Ovary (tissue), 9 donors: ENCODE data around the gene RASD1. TPM values are rescaled to one million over a fixed set of nuclear protein-coding genes. Genes with fewer than 3 reads are reported as not detected.

Experiments used
- DNase-seq, 5 donors: peaks; one replicate each; pipeline ENCODE4 v3.0.0-alpha.2; 2019 to 2020
- H3K27ac ChIP-seq, 2 donors: fragments of 200-600 bp; one replicate each; pipeline versions ENCODE4 v1.5.1 to v1.8.0; 2019 to 2022
- H3K27me3 ChIP-seq: fragments of 200-600 bp; one replicate; pipeline ENCODE4 v1.8.0; 2022
- H3K36me3 ChIP-seq: fragments of 200-600 bp; sonication (generic); one replicate; pipeline ENCODE4 v1.5.1; 2019
- H3K4me1 ChIP-seq: one replicate; pipeline ENCODE4 v1.8.1; 2013; ENCODE audit warnings: mild to moderate bottlenecking, moderate library complexity; ENCODE audit not compliant: insufficient read depth
- H3K4me3 ChIP-seq: fragments of 200-600 bp; sonication (generic); one replicate; pipeline ENCODE4 v1.5.1; 2017
- H3K9me3 ChIP-seq, 2 donors: fragments of 200-600 bp in 1 of 2; sonication (generic) in 1 of 2; one replicate each; pipeline versions ENCODE4 v1.5.1 to v1.8.1; 2013 to 2019; ENCODE audit warnings: mild to moderate bottlenecking in 1 of 2, moderate library complexity in 1 of 2
- EP300 ChIP-seq: sonication (generic); formaldehyde crosslinking; IDR thresholded peaks from one replicate; pipeline ENCODE4 v1.6.1; 2017; ENCODE audit warnings: antibody characterized with exemption
- POLR2A ChIP-seq: fragments of 450-650 bp; IDR thresholded peaks from one replicate; pipeline ENCODE4 v1.6.1; 2017; ENCODE audit warnings: antibody characterized with exemption, mild to moderate bottlenecking, moderate library complexity
- WGBS, 3 donors: extraction: QIAGEN DNeasy Blood & Tissue Kit in 1 of 3; methylation state at CpG; one replicate each; pipeline versions ENCODE4 v1.1.5 to v1.1.7; 2013 to 2017; 5-methylcytosine and 5-hydroxymethylcytosine counted together
- intact Hi-C, 4 donors: fragments of 100-400 bp; cut with DNase I; formaldehyde crosslinking; loops; one replicate each; pipeline versions ENCODE4 v1.11.0 to v1.15.1; 2022 to 2023
- polyA plus RNA-seq, 2 donors: library from polyadenylated mRNA; stranded (reverse); fragments of 200-250 nt in 1 of 2; fragments of 350-450 nt in 1 of 2; fragmentation: Illumina TruSeq in 1 of 2; extraction: RNeasy Lipid Tissue Mini Kit (QIAGEN cat#74804) in 1 of 2; gene quantifications; one replicate each; pipeline ENCODE4 v1.2.3, GENCODE V29; 2013 to 2014
- total RNA-seq, 7 donors: library from RNA; depleted of rRNA in 2 of 7; stranded (reverse); fragments of >200 nt in 2 of 7; fragmentation: NEBNext Ultra II Directional in 3 of 7; extraction: Animal tissue kit (Norgen Biotek cat#: 25700) in 3 of 7; gene quantifications; one replicate each; pipeline versions ENCODE4 v1.1.0 to v1.2.4, GENCODE V29; 2016 to 2023
- TF ChIP-seq, protein P1 (sequence below), 3 donors: fragments of 450-650 bp in 2 of 3; fragments of 200-600 bp in 1 of 3; IDR thresholded peaks; one replicate each; pipeline versions ENCODE4 v1.5.1 to v1.8.0; 2016 to 2022; ENCODE audit warnings: antibody characterized with exemption in 3 of 3, mild to moderate bottlenecking in 1 of 3
- donor health status: DM: no; HTN: no; CAD: no; lungs with moderate emphysema.
- donor health status: DM: no; HTN: no; CAD: no.
- donor health status: Bipolar disorder and iron deficiency.
- donor health status: DM: yes; HTN: yes; CAD: no.
- donor health status: DM: no; HTN: no; CAD: no.
- donor health status: DM: yes; HTN: yes; CAD: no.

Gene RASD1
- total and polyA plus RNA-seq, 9 donors = 1.9 to 55.9 (median 27.3) TPM

GRCh38 chr17:17508646-17509591 is 12.7 kb upstream of the RASD1 start:
- Histone ChIP-seq H3K9me3 (no peaks in the 10 kb centered on the region), H3K27me3 (no peaks in the 10 kb centered on the region), H3K27ac (no peak overlapping the region), H3K36me3 (no peaks in the 10 kb centered on the region), H3K4me3 (no peak overlapping the region), H3K4me1 (no peaks in the 10 kb centered on the region)
- no peak for TF ChIP-seq POLR2A
- TF ChIP-seq EP300 = no peak
- TF ChIP-seq, protein P1, sequence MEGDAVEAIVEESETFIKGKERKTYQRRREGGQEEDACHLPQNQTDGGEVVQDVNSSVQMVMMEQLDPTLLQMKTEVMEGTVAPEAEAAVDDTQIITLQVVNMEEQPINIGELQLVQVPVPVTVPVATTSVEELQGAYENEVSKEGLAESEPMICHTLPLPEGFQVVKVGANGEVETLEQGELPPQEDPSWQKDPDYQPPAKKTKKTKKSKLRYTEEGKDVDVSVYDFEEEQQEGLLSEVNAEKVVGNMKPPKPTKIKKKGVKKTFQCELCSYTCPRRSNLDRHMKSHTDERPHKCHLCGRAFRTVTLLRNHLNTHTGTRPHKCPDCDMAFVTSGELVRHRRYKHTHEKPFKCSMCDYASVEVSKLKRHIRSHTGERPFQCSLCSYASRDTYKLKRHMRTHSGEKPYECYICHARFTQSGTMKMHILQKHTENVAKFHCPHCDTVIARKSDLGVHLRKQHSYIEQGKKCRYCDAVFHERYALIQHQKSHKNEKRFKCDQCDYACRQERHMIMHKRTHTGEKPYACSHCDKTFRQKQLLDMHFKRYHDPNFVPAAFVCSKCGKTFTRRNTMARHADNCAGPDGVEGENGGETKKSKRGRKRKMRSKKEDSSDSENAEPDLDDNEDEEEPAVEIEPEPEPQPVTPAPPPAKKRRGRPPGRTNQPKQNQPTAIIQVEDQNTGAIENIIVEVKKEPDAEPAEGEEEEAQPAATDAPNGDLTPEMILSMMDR (IDR thresholded peaks at IDR 0.05) = no peak
- WGBS, 3 donors = 82 to 88% (median 86%) methylated on average over 32 to 33 of the region's 33 CpGs
- intact Hi-C loops = loop anchor here in 1 of 4 donors (10.0 kb wide), 1 partner anchor 106 kb away; no protein-coding TSS in a partner anchor
- peak in 1 of 5 donors; percentile 34 for DNase-seq

DNA sequence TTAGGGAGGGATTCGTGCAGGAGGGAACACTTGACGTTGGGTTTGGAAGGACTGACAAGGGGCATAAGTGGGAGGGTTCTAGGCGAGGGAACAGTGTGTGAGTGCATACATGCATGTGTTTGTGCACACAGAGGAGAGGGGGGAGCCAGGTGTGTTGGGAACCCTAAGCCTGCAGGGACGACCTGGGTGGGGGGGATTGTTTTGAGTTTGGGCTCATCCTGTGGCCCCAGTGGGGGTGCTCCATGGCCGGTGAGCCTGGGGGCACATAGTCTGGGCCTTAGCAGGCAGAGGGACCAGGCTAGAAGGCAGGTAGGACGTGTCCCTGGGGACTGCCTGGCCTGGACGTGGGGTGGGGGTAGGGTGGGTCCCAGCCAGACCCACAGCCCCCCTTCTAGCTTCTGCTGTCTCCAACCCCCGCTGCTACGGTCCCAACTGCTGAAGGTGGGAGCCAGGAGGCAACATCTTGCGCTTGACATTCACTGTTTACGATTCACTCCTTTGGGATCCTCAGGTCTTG is 11.9 kb upstream of the RASD1 start:
- H3K27ac ChIP-seq = no peak overlapping the region
- 89 to 91% (median 91%) methylated on average over 10 to 11 of the region's 11 CpGs for WGBS, 3 donors
- DNase-seq = no peak
- no peak for TF ChIP-seq POLR2A
- TF ChIP-seq EP300 = no peak
- TF ChIP-seq, protein P1 (IDR thresholded peaks at IDR 0.05) = no peak
- intact Hi-C loops = loop anchor here in 1 of 4 donors (10.0 kb wide), 1 partner anchor 107 kb away; no protein-coding TSS in a partner anchor
- no peaks in the 10 kb centered on the region for H3K9me3 ChIP-seq
- H3K36me3 ChIP-seq = no peaks in the 10 kb centered on the region
- H3K4me1 ChIP-seq = no peaks in the 10 kb centered on the region
- no peak overlapping the region for H3K4me3 ChIP-seq
- no peaks in the 10 kb centered on the region for H3K27me3 ChIP-seq

DNA sequence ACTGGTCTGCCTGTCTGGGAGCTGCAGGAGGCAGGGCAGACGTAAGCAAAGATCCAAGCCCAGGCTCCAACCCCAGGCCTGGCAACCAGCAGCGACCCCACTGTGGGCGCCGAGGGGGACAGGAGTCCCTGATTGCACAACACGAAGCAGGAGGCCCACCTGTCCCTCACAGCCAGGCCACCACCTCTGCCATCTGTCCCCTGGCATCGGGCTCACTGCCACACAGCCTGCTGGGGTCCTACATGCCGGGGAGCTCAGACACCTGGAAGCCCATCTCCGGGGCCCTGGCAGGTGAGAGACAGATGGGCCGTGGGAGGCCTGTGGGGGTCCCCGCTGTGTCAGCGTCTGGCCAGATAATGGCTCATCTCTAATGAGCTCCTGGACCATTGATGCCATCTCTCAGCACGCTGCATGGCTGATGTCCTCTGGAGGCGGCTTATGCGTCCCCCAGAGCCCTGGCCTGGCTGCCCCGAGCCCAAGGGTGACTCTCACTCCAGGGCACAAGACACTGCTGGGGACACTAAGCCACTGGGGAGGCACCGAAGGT is 11.3 kb upstream of the RASD1 start:
- no peaks in the 10 kb centered on the region for H3K9me3 ChIP-seq
- WGBS, 3 donors = 86 to 88% (median 87%) methylated on average over 11 to 16 of the region's 16 CpGs
- H3K4me1 ChIP-seq = no peaks in the 10 kb centered on the region
- intact Hi-C loops = loop anchor here in 1 of 4 donors (10.0 kb wide), 1 partner anchor 107 kb away; no protein-coding TSS in a partner anchor
- no peaks in the 10 kb centered on the region for H3K36me3 ChIP-seq
- DNase-seq = peak in 1 of 5 donors; percentile 33
- TF ChIP-seq EP300 (no peak), POLR2A (no peak)
- TF ChIP-seq, protein P1 (IDR thresholded peaks at IDR 0.05) = no peak
- no peaks in the 10 kb centered on the region for H3K27me3 ChIP-seq
- no peak overlapping the region for H3K27ac ChIP-seq
- H3K4me3 ChIP-seq = no peak overlapping the region

DNA sequence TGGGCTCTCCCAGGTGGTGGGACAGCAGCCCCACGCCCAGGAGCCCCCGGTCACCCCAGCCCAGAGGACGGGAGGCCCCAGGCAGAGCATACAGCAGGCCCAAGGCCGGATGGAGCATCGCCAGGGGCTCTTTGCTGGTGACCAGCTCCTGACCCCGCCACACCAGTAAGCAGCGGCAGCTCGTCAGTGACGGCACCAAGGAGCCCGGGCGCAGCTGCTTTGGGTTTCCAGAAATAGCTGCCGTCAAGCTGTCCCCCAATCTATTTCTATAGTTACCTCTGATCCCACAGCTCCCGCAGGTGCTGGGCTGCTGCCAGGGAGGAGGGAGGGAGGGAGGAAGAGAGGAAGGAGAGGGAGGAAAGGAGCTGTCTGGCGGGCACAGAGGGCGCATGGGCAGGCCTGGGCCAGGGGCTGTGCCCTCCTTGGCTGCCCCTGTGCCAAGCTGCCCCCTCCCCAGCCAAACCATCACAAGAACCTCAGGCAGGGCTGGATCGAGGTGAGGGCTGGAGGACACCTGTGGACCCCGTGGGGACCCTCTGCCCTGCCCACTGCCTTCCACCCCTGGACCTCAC is 10.8 kb upstream of the RASD1 start:
- intact Hi-C loops = loop anchor here in 1 of 4 donors (10.0 kb wide), 1 partner anchor 108 kb away; no protein-coding TSS in a partner anchor
- peak in 1 of 5 donors; percentile 43 for DNase-seq
- Histone ChIP-seq H3K4me3 (no peak overlapping the region), H3K36me3 (no peaks in the 10 kb centered on the region), H3K9me3 (no peaks in the 10 kb centered on the region), H3K4me1 (no peaks in the 10 kb centered on the region), H3K27me3 (no peaks in the 10 kb centered on the region), H3K27ac (no peak overlapping the region)
- whole genome bisulfite sequencing, 3 donors = 81 to 89% (median 88%) methylated on average over 16 to 17 of the region's 17 CpGs
- TF ChIP-seq POLR2A = no peak
- TF ChIP-seq, protein P1 (IDR thresholded peaks at IDR 0.05) = no peak
- no peak for TF ChIP-seq EP300
